ENCODE measurements around the gene DNASE1L2. TPM values are rescaled to one million over a fixed set of nuclear protein-coding genes. Genes with fewer than 3 reads are reported as not detected.
A peak's percentile ranks its signal among the peaks of the same experiment; 100 is the strongest.
"Not testable (repeated sequence)": the region's sequence is repeated elsewhere in the genome, so short reads cannot be mapped to it uniquely, and the experiment has no call there.

The DNASE1L2 gene
- polyA plus RNA-seq, 4 donors = 0.63 to 2.0 (median 0.90) TPM

GRCh38 chr16:2203119-2203688 is 33.0 kb upstream of the DNASE1L2 start:
- DNase-seq (ENCODE audit: low read depth in 4 of 4, low spot score in 3 of 4) = not testable (repeated sequence)

- no peak for DNase-seq (ENCODE audit: low read depth in 4 of 4, low spot score in 3 of 4)
These were observed 31.7 kb upstream of the DNASE1L2 start for GRCh38 chr16:2204416-2205103.

- DNase-seq (ENCODE audit: low read depth in 4 of 4, low spot score in 3 of 4) = peak; percentile 73 to 85 (median 78)
These were observed 30.9 kb upstream of the DNASE1L2 start, which contains the start of gene MLST8 for GRCh38 chr16:2205104-2205966. Gene MLST8, plus strand, starts transcription at chr16:2205454. Its CDS starts 632 bp downstream, at chr16:2206086.

- no peak for DNase-seq (ENCODE audit: low read depth in 4 of 4, low spot score in 3 of 4)
These were observed 30.3 kb upstream of the DNASE1L2 start for GRCh38 chr16:2205967-2206313.

GRCh38 chr16:2206420-2206779 is 29.8 kb upstream of the DNASE1L2 start:
- DNase-seq (ENCODE audit: low read depth in 4 of 4, low spot score in 3 of 4) = no peak

GRCh38 chr16:2206780-2207433 is 29.3 kb upstream of the DNASE1L2 start:
- DNase-seq (ENCODE audit: low read depth in 4 of 4, low spot score in 3 of 4) = no peak

- DNase-seq (ENCODE audit: low read depth in 4 of 4, low spot score in 3 of 4) = no peak
These were observed 28.4 kb upstream of the DNASE1L2 start for GRCh38 chr16:2207872-2208271.

GRCh38 chr16:2208308-2208707 is 27.9 kb upstream of the DNASE1L2 start:
- DNase-seq (ENCODE audit: low read depth in 4 of 4, low spot score in 3 of 4) = no peak

- no peak for DNase-seq (ENCODE audit: low read depth in 4 of 4, low spot score in 3 of 4)
These were observed 27.5 kb upstream of the DNASE1L2 start for GRCh38 chr16:2208772-2209171.

- DNase-seq (ENCODE audit: low read depth in 4 of 4, low spot score in 3 of 4) = no peak
These were observed 26.8 kb upstream of the DNASE1L2 start for GRCh38 chr16:2209258-2210008.

- DNase-seq (ENCODE audit: low read depth in 4 of 4, low spot score in 3 of 4) = no peak
These were observed 26.3 kb upstream of the DNASE1L2 start for GRCh38 chr16:2210009-2210332.

GRCh38 chr16:2210386-2211365 is 25.6 kb upstream of the DNASE1L2 start, which contains the start of gene BRICD5:
Gene BRICD5, minus strand, starts transcription at chr16:2210863. Its CDS starts 30 bp downstream, at chr16:2210833.
- DNase-seq (ENCODE audit: low read depth in 4 of 4, low spot score in 3 of 4) = no peak

GRCh38 chr16:2211923-2212347 is 24.3 kb upstream of the DNASE1L2 start:
- no peak for DNase-seq (ENCODE audit: low read depth in 4 of 4, low spot score in 3 of 4)

GRCh38 chr16:2212362-2213324 is 23.6 kb upstream of the DNASE1L2 start:
- no peak for DNase-seq (ENCODE audit: low read depth in 4 of 4, low spot score in 3 of 4)

- no peak for DNase-seq (ENCODE audit: low read depth in 4 of 4, low spot score in 3 of 4)
These were observed 22.2 kb upstream of the DNASE1L2 start for GRCh38 chr16:2213817-2214718.

- no peak for DNase-seq (ENCODE audit: low read depth in 4 of 4, low spot score in 3 of 4)
These were observed 21.6 kb upstream of the DNASE1L2 start, which contains the start of gene PGP for GRCh38 chr16:2214719-2214968. Gene PGP, minus strand, starts transcription at chr16:2214840. Its CDS starts 63 bp downstream, at chr16:2214777.

- no peak for DNase-seq (ENCODE audit: low read depth in 4 of 4, low spot score in 3 of 4)
These were observed 19.9 kb upstream of the DNASE1L2 start for GRCh38 chr16:2216330-2216729.
